ENCODE results near the gene PODNL1.

Gene PODNL1

DNA sequence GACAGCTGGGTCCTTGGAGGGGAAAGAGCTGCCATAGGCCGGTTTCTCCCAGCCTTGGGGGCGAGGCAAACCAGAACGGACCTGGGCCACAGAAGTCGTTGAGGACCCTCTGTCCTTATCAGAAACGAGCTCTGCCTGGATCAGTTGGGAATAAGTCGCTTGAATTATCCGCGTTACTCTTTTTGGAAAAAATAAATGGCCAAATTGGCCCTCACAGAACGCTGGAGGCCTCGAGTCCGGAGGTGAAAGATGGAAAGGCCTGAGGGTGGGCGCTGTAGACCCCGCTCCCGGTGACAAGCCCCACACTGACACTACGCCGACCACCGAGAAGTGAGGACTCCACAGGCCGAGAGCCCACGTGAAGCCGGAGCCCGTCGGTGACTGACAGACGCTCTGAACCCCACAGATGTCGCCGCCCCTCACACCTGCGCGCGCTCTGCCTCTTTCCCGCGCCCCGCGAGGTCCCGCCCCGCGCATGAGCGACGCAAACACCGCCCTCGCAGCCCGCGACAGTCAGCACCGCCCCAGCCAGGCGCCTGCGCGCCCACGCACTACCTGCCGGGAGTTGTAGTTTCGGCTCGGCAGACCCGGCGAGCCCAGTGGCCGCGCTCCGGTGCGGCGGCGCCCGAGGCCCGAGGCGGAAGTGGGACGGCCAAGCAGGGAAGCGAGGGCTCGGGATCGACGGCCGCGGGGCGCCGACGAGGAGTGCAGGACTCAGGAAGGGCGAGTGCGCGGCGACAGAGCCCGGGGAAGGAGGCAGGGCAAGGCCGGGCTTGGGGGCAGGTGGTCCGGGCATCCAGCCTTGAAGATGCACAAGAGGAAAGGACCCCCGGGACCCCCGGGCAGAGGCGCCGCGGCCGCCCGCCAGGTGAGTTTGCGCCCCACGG is 32.3 kb downstream of the PODNL1 start, which contains the start of the genes BRME1 and CC2D1A:
TSS of gene BRME1 (minus strand) at position 484 of the 887 bp plus-strand sequence. CDS start 1,225 bp downstream, outside the sequence.
TSS of gene CC2D1A (plus strand) at position 568 of the 887 bp plus-strand sequence. CDS start at position 809, 241 bp downstream.
- peaks cover 9 to 19% of the 10 kb centered on the region in 2 experiments; a peak in 2 of 3 replicates for H3K36me3 ChIP-seq (ENCODE audit: control insufficient read depth in 2 of 2, insufficient read depth in 1 of 2, low read length in 2 of 2)
- H3K4me3 ChIP-seq (ENCODE audit: low read depth, low read length), result peak within 1 kb of the TSS; percentile 88
- POLR2A ChIA-PET, result interaction anchor here (1.2 to 1.4 kb wide), 2 partner anchors 131 to 167 kb away, joined by 3 to 4 read pairs; partner anchors contain the start of gene MISP3
- no peaks in the 10 kb centered on the region for H3K9me3 ChIP-seq (ENCODE audit: control insufficient read depth, insufficient read depth, low read depth, low read length)
- peak within 1 kb of the TSS; percentile 70; the same call in 1 of the 2 replicates for H3K27ac ChIP-seq (ENCODE audit: extremely low read depth, low read depth, low read length)
- CTCF ChIA-PET, result interaction anchor here (0.5 to 2.3 kb wide), 6 partner anchors 8 to 230 kb away, joined by 3 to 7 read pairs (median 3); partner anchors contain the start of gene ASF1B
- no peaks in the 10 kb centered on the region; the same call in 1 of the 2 replicates for H3K4me1 ChIP-seq (ENCODE audit: control insufficient read depth, insufficient read depth, low read length)
- TF ChIP-seq ZFP41 (tag by site-specific recombination; IDR thresholded peaks at IDR 0.05; ENCODE audit: borderline replicate concordance) (no peak), ZNF426 (tag by site-specific recombination; IDR thresholded peaks at IDR 0.05) (no peak), ZNF423 (tag by site-specific recombination; IDR thresholded peaks at IDR 0.05) (no peak), ZNF16 (tag by site-specific recombination; IDR thresholded peaks at IDR 0.05; ENCODE audit: low read depth) (no peak), ZNF335 (tag by site-specific recombination; conservative IDR thresholded peaks at IDR 0.05) (peak; percentile 85), FEZF1 (tag by site-specific recombination; IDR thresholded peaks at IDR 0.05) (0 out of 2 replicates have a peak, but pooled peaks have one; percentile 11), ZNF416 (tag by site-specific recombination; IDR thresholded peaks at IDR 0.05) (no peak), ZBTB17 (tag by site-specific recombination; IDR thresholded peaks at IDR 0.05) (peak; percentile 93), ZNF394 (tag by site-specific recombination; IDR thresholded peaks at IDR 0.05; ENCODE audit: borderline replicate concordance) (0 out of 2 replicates have a peak, but pooled peaks have one; percentile 5), OSR2 (tag by site-specific recombination; IDR thresholded peaks at IDR 0.05) (no peak), ZBTB8A (tag by site-specific recombination; IDR thresholded peaks at IDR 0.05) (peak; percentile 81), ZNF600 (tag by site-specific recombination; IDR thresholded peaks at IDR 0.05) (no peak; the same call in 1 of the 2 replicates), KLF9 (tag by site-specific recombination; IDR thresholded peaks at IDR 0.05; ENCODE audit: low read depth) (peak; percentile 69), ZNF626 (tag by site-specific recombination; IDR thresholded peaks at IDR 0.05) (no peak), ZNF404 (tag by site-specific recombination; IDR thresholded peaks at IDR 0.05) (no peak), SP3 (tag by site-specific recombination; IDR thresholded peaks at IDR 0.05) (peak; percentile 93), ZBTB21 (tag by site-specific recombination; IDR thresholded peaks at IDR 0.05) (no peak; the same call in 1 of the 2 replicates), ZNF768 (tag by site-specific recombination; IDR thresholded peaks at IDR 0.05) (no peak), ZNF211 (tag by site-specific recombination; IDR thresholded peaks at IDR 0.05; ENCODE audit: low read depth) (no peak), EGR2 (tag by site-specific recombination; IDR thresholded peaks at IDR 0.05; ENCODE audit: low read depth) (peak; percentile 77)
- TF ChIP-seq, protein P1, sequence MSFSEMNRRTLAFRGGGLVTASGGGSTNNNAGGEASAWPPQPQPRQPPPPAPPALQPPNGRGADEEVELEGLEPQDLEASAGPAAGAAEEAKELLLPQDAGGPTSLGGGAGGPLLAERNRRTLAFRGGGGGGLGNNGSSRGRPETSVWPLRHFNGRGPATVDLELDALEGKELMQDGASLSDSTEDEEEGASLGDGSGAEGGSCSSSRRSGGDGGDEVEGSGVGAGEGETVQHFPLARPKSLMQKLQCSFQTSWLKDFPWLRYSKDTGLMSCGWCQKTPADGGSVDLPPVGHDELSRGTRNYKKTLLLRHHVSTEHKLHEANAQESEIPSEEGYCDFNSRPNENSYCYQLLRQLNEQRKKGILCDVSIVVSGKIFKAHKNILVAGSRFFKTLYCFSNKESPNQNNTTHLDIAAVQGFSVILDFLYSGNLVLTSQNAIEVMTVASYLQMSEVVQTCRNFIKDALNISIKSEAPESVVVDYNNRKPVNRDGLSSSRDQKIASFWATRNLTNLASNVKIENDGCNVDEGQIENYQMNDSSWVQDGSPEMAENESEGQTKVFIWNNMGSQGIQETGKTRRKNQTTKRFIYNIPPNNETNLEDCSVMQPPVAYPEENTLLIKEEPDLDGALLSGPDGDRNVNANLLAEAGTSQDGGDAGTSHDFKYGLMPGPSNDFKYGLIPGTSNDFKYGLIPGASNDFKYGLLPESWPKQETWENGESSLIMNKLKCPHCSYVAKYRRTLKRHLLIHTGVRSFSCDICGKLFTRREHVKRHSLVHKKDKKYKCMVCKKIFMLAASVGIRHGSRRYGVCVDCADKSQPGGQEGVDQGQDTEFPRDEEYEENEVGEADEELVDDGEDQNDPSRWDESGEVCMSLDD (tag by site-specific recombination; IDR thresholded peaks at IDR 0.05), result peak; percentile 93
- TF ChIP-seq, protein P2, sequence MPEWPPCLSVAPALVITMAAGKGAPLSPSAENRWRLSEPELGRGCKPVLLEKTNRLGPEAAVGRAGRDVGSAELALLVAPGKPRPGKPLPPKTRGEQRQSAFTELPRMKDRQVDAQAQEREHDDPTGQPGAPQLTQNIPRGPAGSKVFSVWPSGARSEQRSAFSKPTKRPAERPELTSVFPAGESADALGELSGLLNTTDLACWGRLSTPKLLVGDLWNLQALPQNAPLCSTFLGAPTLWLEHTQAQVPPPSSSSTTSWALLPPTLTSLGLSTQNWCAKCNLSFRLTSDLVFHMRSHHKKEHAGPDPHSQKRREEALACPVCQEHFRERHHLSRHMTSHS (tag by site-specific recombination; IDR thresholded peaks at IDR 0.05), result no peak
- TF ChIP-seq, protein P3, sequence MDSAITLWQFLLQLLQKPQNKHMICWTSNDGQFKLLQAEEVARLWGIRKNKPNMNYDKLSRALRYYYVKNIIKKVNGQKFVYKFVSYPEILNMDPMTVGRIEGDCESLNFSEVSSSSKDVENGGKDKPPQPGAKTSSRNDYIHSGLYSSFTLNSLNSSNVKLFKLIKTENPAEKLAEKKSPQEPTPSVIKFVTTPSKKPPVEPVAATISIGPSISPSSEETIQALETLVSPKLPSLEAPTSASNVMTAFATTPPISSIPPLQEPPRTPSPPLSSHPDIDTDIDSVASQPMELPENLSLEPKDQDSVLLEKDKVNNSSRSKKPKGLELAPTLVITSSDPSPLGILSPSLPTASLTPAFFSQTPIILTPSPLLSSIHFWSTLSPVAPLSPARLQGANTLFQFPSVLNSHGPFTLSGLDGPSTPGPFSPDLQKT (IDR thresholded peaks at IDR 0.05; ENCODE audit: borderline replicate concordance, low read depth, low read length), result no peak
- TF ChIP-seq, protein P4, sequence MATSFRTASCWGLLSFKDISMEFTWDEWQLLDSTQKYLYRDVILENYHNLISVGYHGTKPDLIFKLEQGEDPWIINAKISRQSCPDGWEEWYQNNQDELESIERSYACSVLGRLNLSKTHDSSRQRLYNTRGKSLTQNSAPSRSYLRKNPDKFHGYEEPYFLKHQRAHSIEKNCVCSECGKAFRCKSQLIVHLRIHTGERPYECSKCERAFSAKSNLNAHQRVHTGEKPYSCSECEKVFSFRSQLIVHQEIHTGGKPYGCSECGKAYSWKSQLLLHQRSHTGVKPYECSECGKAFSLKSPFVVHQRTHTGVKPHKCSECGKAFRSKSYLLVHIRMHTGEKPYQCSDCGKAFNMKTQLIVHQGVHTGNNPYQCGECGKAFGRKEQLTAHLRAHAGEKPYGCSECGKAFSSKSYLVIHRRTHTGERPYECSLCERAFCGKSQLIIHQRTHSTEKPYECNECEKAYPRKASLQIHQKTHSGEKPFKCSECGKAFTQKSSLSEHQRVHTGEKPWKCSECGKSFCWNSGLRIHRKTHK (tag by site-specific recombination; IDR thresholded peaks at IDR 0.05), result no peak
- TF ChIP-seq, protein P5, sequence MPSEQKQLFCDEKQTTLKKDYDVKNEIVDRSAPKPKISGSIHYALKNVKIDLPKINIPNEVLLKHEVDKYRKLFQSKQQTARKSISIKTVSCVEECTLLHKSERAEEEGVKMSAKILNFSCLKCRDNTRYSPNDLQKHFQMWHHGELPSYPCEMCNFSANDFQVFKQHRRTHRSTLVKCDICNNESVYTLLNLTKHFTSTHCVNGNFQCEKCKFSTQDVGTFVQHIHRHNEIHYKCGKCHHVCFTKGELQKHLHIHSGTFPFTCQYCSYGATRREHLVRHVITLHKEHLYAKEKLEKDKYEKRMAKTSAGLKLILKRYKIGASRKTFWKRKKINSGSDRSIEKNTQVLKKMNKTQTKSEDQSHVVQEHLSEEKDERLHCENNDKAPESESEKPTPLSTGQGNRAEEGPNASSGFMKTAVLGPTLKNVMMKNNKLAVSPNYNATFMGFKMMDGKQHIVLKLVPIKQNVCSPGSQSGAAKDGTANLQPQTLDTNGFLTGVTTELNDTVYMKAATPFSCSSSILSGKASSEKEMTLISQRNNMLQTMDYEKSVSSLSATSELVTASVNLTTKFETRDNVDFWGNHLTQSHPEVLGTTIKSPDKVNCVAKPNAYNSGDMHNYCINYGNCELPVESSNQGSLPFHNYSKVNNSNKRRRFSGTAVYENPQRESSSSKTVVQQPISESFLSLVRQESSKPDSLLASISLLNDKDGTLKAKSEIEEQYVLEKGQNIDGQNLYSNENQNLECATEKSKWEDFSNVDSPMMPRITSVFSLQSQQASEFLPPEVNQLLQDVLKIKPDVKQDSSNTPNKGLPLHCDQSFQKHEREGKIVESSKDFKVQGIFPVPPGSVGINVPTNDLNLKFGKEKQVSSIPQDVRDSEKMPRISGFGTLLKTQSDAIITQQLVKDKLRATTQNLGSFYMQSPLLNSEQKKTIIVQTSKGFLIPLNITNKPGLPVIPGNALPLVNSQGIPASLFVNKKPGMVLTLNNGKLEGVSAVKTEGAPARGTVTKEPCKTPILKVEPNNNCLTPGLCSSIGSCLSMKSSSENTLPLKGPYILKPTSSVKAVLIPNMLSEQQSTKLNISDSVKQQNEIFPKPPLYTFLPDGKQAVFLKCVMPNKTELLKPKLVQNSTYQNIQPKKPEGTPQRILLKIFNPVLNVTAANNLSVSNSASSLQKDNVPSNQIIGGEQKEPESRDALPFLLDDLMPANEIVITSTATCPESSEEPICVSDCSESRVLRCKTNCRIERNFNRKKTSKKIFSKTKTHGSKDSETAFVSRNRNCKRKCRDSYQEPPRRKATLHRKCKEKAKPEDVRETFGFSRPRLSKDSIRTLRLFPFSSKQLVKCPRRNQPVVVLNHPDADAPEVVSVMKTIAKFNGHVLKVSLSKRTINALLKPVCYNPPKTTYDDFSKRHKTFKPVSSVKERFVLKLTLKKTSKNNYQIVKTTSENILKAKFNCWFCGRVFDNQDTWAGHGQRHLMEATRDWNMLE (tag by site-specific recombination; conservative IDR thresholded peaks at IDR 0.05; ENCODE audit: low read depth), result no peak

Data from HEK293 (cell line).